NCI-H460 (cell line): ENCODE results near the gene CD200. TPM values are rescaled to one million over a fixed set of nuclear protein-coding genes. Genes with fewer than 3 reads are reported as not detected.

Experiments used
- DNase-seq: peaks from one replicate; pipeline ENCODE4 v3.0.0-alpha.2; 2016; ENCODE audit warnings: low read depth; ENCODE audit errors: extremely low read depth
- polyA plus RNA-seq: library from polyadenylated mRNA; depleted of rRNA; stranded (reverse); fragments of >200 nt; gene quantifications from 2 replicates; pipeline ENCODE4 v1.2.3, GENCODE V29; 2014; cell fraction: nucleus; rRNA removed
- total RNA-seq: library from RNA; depleted of rRNA; stranded (reverse); fragments of >200 nt; shearing (Covaris generic); gene quantifications from 2 replicates; pipeline ENCODE4 v1.2.3, GENCODE V29; 2014; rRNA removed

Gene CD200
- not detected in 2 replicates for total RNA-seq
- not detected in 2 replicates for polyA plus RNA-seq

- no peak for DNase-seq
These were observed at the start of gene CD200 for GRCh38 chr3:112333002-112333380. Gene CD200 (plus strand): TSS chr3:112333156. CDS start chr3:112333213, 57 bp downstream.

- DNase-seq: no peak
These were observed 43.9 kb upstream of the CD200 start for GRCh38 chr3:112289011-112289410.

- DNase-seq: peak; percentile 51
These were observed 39.3 kb upstream of the CD200 start, which contains the start of gene SLC9C1 for GRCh38 chr3:112293368-112294321. Gene SLC9C1 (minus strand): TSS chr3:112294216. CDS start chr3:112286791, 7,425 bp downstream.

- no peak for DNase-seq
These were observed 35.2 kb upstream of the CD200 start for GRCh38 chr3:112297714-112298113.

- DNase-seq: no peak
These were observed 34.2 kb upstream of the CD200 start for GRCh38 chr3:112298781-112299180.

GRCh38 chr3:112302150-112302830 is 30.7 kb upstream of the CD200 start:
- DNase-seq: no peak

- DNase-seq: no peak
These were observed 29.8 kb upstream of the CD200 start for GRCh38 chr3:112302881-112303763.

- no peak for DNase-seq
These were observed 29.1 kb upstream of the CD200 start for GRCh38 chr3:112303764-112304325.

- no peak for DNase-seq
These were observed 28.3 kb upstream of the CD200 start for GRCh38 chr3:112304611-112305010.

- DNase-seq: no peak
These were observed 26.1 kb upstream of the CD200 start for GRCh38 chr3:112306825-112307224.

GRCh38 chr3:112307557-112307956 is 25.4 kb upstream of the CD200 start:
- no peak for DNase-seq

- no peak for DNase-seq
These were observed 24.6 kb upstream of the CD200 start for GRCh38 chr3:112308151-112308911.

- no peak for DNase-seq
These were observed 18.3 kb upstream of the CD200 start for GRCh38 chr3:112314649-112315048.

GRCh38 chr3:112315791-112316190 is 17.2 kb upstream of the CD200 start:
- no peak for DNase-seq

- no peak for DNase-seq
These were observed 13.3 kb upstream of the CD200 start for GRCh38 chr3:112319516-112320276.

- DNase-seq: no peak
These were observed 12.3 kb upstream of the CD200 start for GRCh38 chr3:112320691-112321090.

GRCh38 chr3:112321867-112322652 is 10.9 kb upstream of the CD200 start:
- no peak for DNase-seq
